ENCODE measurements around the gene IRF4. TPM values are rescaled to one million over a fixed set of nuclear protein-coding genes. Genes with fewer than 3 reads are reported as not detected.

Gene IRF4
- total and polyA plus RNA-seq, 4 donors: 0.85 to 5.0 (median 2.9) TPM

- WGBS, 2 donors: 93 to 96% methylated on average over 14 of the region's 14 CpGs
- Histone ChIP-seq H3K4me1 (ENCODE audit: control insufficient read depth in 5 of 5, insufficient read depth in 5 of 5, low read length in 5 of 5) (no peaks in the 10 kb centered on the region), H3K36me3 (ENCODE audit: control insufficient read depth in 4 of 4, insufficient read depth in 4 of 4, low read length in 4 of 4) (no peaks in the 10 kb centered on the region), H3K9me3 (ENCODE audit: control insufficient read depth in 4 of 4, insufficient read depth in 3 of 4, low read length in 3 of 4) (no peaks in the 10 kb centered on the region), H3K9ac (ENCODE audit: insufficient read depth in 1 of 2, low read length in 2 of 2) (no peak overlapping the region), H3K4me3 (no peak overlapping the region), H3K27ac (ENCODE audit: low read depth in 1 of 2, low read length in 1 of 2) (no peak overlapping the region), H3K27me3 (ENCODE audit: control insufficient read depth in 3 of 3, insufficient read depth in 3 of 3, low read length in 2 of 3) (peaks cover 0 to 34% (median 25%) of the 10 kb centered on the region in 3 donors)
- ATAC-seq (ENCODE audit: insufficient read depth, low FRiP score) (no peak), DNase-seq (no peak)
- no peak for TF ChIP-seq CTCF (IDR thresholded peaks at IDR 0.05; ENCODE audit: control extremely low read depth, extremely low read depth)
These were observed 10.6 kb downstream of the IRF4 start for GRCh38 chr6:401994-402640.

DNA sequence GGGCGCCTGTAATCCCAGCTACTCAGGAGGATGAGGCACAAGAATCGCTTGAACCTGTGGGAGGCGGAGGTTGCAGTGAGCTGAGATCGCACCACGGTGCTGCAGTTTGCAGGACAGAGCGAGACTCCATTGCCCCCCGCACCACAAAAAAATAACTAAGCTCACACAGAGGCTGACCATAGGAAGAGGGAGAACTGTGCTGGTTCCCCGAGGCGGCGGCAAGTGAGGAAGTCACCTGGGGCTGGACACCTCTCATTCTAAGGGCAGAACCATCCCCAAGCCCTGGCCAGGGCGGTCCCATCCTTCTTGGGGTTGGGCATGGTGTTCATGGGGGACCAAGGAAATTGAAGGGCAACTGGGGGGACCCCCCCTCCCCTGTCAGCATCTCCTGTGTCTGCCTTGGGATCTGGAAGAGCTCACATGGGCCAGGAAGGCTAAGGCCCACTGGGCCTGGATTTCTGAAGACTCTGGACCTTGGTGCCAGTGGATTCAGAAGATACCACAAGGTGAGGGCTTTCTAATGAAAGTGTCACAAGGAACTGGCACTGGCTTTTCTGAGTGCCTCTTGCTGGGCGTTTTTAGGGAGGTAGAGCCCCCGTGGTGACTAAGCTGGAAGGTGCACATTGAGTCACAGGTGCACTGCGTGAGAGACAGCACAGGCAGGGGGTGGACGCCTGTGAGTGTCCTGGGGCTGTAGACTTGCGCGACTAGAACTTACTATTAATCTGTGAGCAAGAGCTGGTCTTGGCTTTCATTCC lies 11.5 kb downstream of the IRF4 start:
- Histone ChIP-seq H3K4me1 (ENCODE audit: control insufficient read depth in 5 of 5, insufficient read depth in 5 of 5, low read length in 5 of 5) (no peaks in the 10 kb centered on the region), H3K9me3 (ENCODE audit: control insufficient read depth in 4 of 4, insufficient read depth in 3 of 4, low read length in 3 of 4) (no peaks in the 10 kb centered on the region), H3K9ac (ENCODE audit: insufficient read depth in 1 of 2, low read length in 2 of 2) (no peak overlapping the region), H3K4me3 (no peak overlapping the region), H3K27me3 (ENCODE audit: control insufficient read depth in 3 of 3, insufficient read depth in 3 of 3, low read length in 2 of 3) (peaks cover 0 to 29% (median 15%) of the 10 kb centered on the region in 3 donors), H3K27ac (ENCODE audit: low read depth in 1 of 2, low read length in 1 of 2) (no peak overlapping the region), H3K36me3 (ENCODE audit: control insufficient read depth in 4 of 4, insufficient read depth in 4 of 4, low read length in 4 of 4) (no peaks in the 10 kb centered on the region)
- no peak for ATAC-seq (ENCODE audit: insufficient read depth, low FRiP score)
- no peak for TF ChIP-seq CTCF (IDR thresholded peaks at IDR 0.05; ENCODE audit: control extremely low read depth, extremely low read depth)
- 90 to 94% methylated on average over 17 of the region's 17 CpGs for WGBS, 2 donors
- no peak for DNase-seq

DNA sequence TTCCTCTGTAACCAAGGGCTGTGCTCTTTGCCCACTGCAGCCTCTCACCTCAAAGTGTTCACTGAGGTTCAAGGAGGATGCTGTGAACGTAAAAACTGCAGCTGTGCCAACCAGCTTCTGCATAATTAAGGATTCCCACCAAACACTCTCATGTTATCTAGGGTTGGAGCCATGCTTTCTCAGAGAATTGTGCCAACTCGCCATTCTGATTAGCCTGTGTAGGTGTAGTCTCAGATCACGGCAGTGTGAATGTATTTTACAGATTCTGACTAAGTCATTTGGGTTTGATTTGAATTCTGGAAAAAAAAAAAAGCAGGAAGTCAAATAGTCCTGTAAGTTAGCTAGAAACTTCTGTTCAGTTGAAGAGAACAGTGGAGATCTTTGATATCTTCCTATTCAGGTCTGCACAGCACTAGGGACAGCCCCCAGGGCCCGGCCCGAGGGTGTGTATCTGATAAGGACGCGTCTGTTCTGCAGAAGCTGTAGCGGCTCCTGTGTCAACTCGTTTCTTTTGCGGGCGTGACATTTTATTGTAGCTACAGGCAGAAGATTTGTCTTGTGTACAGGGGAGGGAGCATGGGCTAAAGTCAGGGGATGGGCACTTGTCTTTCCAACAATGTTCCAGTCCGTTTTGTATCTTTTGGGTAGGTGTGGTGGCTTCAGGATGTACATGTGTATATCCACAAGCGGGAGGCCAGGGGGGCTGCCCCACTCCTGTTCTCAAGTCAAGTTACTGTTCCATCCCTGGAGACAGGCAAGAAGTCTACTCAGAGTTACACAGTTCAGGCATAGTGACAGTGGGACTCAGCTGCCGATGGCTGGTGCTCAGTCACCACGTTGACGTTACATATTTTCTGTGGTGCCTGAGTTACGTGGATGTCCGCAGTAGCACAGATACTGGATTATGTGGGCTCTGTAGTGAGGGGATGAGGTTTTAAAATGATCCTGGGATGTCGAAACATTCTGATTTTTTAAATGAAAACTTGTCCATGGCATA lies 12.4 kb downstream of the IRF4 start:
- DNase-seq (no peak), ATAC-seq (ENCODE audit: insufficient read depth, low FRiP score) (no peak)
- H3K4me3 ChIP-seq: no peak overlapping the region
- H3K27ac ChIP-seq (ENCODE audit: low read depth in 1 of 2, low read length in 1 of 2): no peak overlapping the region
- TF ChIP-seq CTCF (IDR thresholded peaks at IDR 0.05; ENCODE audit: control extremely low read depth, extremely low read depth): no peak
- H3K27me3 ChIP-seq (ENCODE audit: control insufficient read depth in 3 of 3, insufficient read depth in 3 of 3, low read length in 2 of 3): peaks cover 0 to 21% (median 11%) of the 10 kb centered on the region in 3 donors
- H3K9ac ChIP-seq (ENCODE audit: insufficient read depth in 1 of 2, low read length in 2 of 2): no peak overlapping the region
- H3K9me3 ChIP-seq (ENCODE audit: control insufficient read depth in 4 of 4, insufficient read depth in 3 of 4, low read length in 3 of 4): no peaks in the 10 kb centered on the region
- no peaks in the 10 kb centered on the region for H3K4me1 ChIP-seq (ENCODE audit: control insufficient read depth in 5 of 5, insufficient read depth in 5 of 5, low read length in 5 of 5)
- no peaks in the 10 kb centered on the region for H3K36me3 ChIP-seq (ENCODE audit: control insufficient read depth in 4 of 4, insufficient read depth in 4 of 4, low read length in 4 of 4)
- WGBS, 2 donors: 82 to 92% methylated on average over 19 of the region's 19 CpGs

All from lung (tissue), 12 donors.